ENCODE data around the gene VEGFC. TPM values are rescaled to one million over a fixed set of nuclear protein-coding genes. Genes with fewer than 3 reads are reported as not detected.

Gene VEGFC
- total RNA-seq, 1 experiment from 2014 or later = 15.7 TPM

DNA sequence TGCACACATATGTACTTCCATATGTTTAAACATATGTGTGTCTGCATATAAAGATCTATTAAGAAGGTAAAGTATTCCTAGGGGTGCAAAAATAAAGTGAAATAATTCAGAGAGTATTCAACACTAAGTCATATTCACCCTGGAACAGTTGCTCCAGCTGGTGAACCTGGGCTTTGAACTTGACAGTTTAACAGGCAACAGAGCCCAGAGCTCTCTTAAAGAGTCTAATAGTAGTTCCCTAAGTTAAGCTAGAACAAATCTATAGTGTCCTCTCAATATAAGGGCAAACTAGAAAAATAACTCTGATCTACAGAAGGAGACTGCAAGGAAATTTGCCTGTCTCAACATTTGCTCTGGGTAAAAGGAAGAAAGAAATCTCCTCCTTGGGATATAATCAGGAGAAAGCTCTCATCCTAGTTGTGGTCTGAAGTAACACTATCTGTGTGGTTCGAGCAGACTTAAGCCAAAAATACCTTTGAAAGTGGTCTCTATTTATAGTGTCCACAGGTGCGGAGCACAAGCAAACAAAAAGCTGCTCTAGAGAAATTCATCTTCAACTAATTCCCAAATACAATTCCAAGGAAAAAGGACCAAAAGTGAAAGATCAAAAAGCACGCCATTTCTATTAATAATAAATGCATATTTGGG is 29.9 kb downstream of the VEGFC start:
- Histone ChIP-seq H3K9me3 (ENCODE audit: control insufficient read depth, insufficient read depth, low read depth, low read length) (no peaks in the 10 kb centered on the region), H3K4me1 (ENCODE audit: control insufficient read depth, insufficient read depth, low read length) (peaks cover 7% of the 10 kb centered on the region), H3K4me3 (ENCODE audit: low read depth in 2 of 2, low read length in 2 of 2) (peak overlapping the region in 1 of 2 experiments; percentile 8; a peak in 1 of 4 replicates), H3K27ac (ENCODE audit: low read length) (no peak overlapping the region), H3K36me3 (ENCODE audit: control insufficient read depth, insufficient read depth, low read length) (no peaks in the 10 kb centered on the region), H3K27me3 (ENCODE audit: control insufficient read depth, insufficient read depth, low read length) (no peaks in the 10 kb centered on the region)
- ATAC-seq (no peak), DNase-seq (ENCODE audit: low read depth, low spot score) (no peak)
- intact Hi-C loops (cut with micrococcal nuclease; ENCODE audit: unreplicated experiment) = loop anchor here (5.0 kb wide), 1 partner anchor 385 kb away; no protein-coding TSS in a partner anchor
- ChIA-PET POLR2A (interaction anchor here (0.5 kb wide), 1 partner anchor 29 kb away, joined by 6 read pairs; no protein-coding TSS in a partner anchor), CTCF (no interaction called here)
- TF ChIP-seq SIN3A (IDR thresholded peaks at IDR 0.05; ENCODE audit: borderline replicate concordance, insufficient read depth, low read depth, low read length) = no peak
- in situ Hi-C loops (cut with HindIII; ENCODE audit: low pct_unique_long_range_greater_than_20kb, low sequenced_read_pairs) = no loop called here
- no TSS peak for BruUV-seq (replicated peaks)

GRCh38 chr4:176761872-176762271 is 30.9 kb downstream of the VEGFC start:
- intact Hi-C loops (cut with micrococcal nuclease; ENCODE audit: unreplicated experiment) = loop anchor here (5.0 kb wide), 1 partner anchor 385 kb away; no protein-coding TSS in a partner anchor
- DNase-seq (ENCODE audit: low read depth, low spot score) (no peak), ATAC-seq (peak; percentile 69)
- no TSS peak for BruUV-seq (replicated peaks)
- peak overlapping the region; percentile 34; the same call in 1 of the 2 replicates for H3K27ac ChIP-seq (ENCODE audit: low read length)
- POLR2A ChIA-PET = no interaction called here
- no peaks in the 10 kb centered on the region for H3K9me3 ChIP-seq (ENCODE audit: control insufficient read depth, insufficient read depth, low read depth, low read length)
- in situ Hi-C loops (cut with HindIII; ENCODE audit: low pct_unique_long_range_greater_than_20kb, low sequenced_read_pairs) = no loop called here
- no peaks in the 10 kb centered on the region for H3K27me3 ChIP-seq (ENCODE audit: control insufficient read depth, insufficient read depth, low read length)
- CTCF ChIA-PET = no interaction called here
- TF ChIP-seq TCF7L2 (IDR thresholded peaks at IDR 0.05; ENCODE audit: low read depth, low read length) (no peak), POLR2AphosphoS5 (IDR thresholded peaks at IDR 0.05; ENCODE audit: low read depth, low read length) (no peak), SIN3A (IDR thresholded peaks at IDR 0.05; ENCODE audit: borderline replicate concordance, insufficient read depth, low read depth, low read length) (no peak), CTCF (IDR thresholded peaks at IDR 0.05) (no peak), REST (IDR thresholded peaks at IDR 0.05; ENCODE audit: insufficient read depth in 1 of 2, low read depth in 2 of 2, low read length in 1 of 2) (no peak)
- no peaks in the 10 kb centered on the region for H3K36me3 ChIP-seq (ENCODE audit: control insufficient read depth, insufficient read depth, low read length)
- no peak overlapping the region for H3K4me3 ChIP-seq (ENCODE audit: low read depth in 2 of 2, low read length in 2 of 2)
- peaks cover 7% of the 10 kb centered on the region for H3K4me1 ChIP-seq (ENCODE audit: control insufficient read depth, insufficient read depth, low read length)

- no TSS peak for BruUV-seq (replicated peaks)
- DNase-seq (ENCODE audit: low read depth, low spot score) (no peak), ATAC-seq (no peak)
- Histone ChIP-seq H3K4me3 (ENCODE audit: low read depth in 2 of 2, low read length in 2 of 2) (no peak overlapping the region), H3K27ac (ENCODE audit: low read length) (no peak overlapping the region), H3K36me3 (ENCODE audit: control insufficient read depth, insufficient read depth, low read length) (no peaks in the 10 kb centered on the region), H3K27me3 (ENCODE audit: control insufficient read depth, insufficient read depth, low read length) (no peaks in the 10 kb centered on the region), H3K4me1 (ENCODE audit: control insufficient read depth, insufficient read depth, low read length) (peaks cover 7% of the 10 kb centered on the region), H3K9me3 (ENCODE audit: control insufficient read depth, insufficient read depth, low read depth, low read length) (no peaks in the 10 kb centered on the region)
- intact Hi-C loops (cut with micrococcal nuclease; ENCODE audit: unreplicated experiment) (loop anchor here (5.0 kb wide), 1 partner anchor 383 kb away; no protein-coding TSS in a partner anchor), in situ Hi-C loops (cut with HindIII; ENCODE audit: low pct_unique_long_range_greater_than_20kb, low sequenced_read_pairs) (no loop called here)
- TF ChIP-seq POLR2AphosphoS5 (IDR thresholded peaks at IDR 0.05; ENCODE audit: low read depth, low read length) (no peak), TCF7L2 (IDR thresholded peaks at IDR 0.05; ENCODE audit: low read depth, low read length) (no peak), REST (IDR thresholded peaks at IDR 0.05; ENCODE audit: insufficient read depth in 1 of 2, low read depth in 2 of 2, low read length in 1 of 2) (no peak), SIN3A (IDR thresholded peaks at IDR 0.05; ENCODE audit: borderline replicate concordance, insufficient read depth, low read depth, low read length) (no peak), CTCF (IDR thresholded peaks at IDR 0.05) (no peak)
- ChIA-PET CTCF (no interaction called here), POLR2A (interaction anchor here (0.7 kb wide), 1 partner anchor 806 kb away, joined by 3 read pairs; no protein-coding TSS in a partner anchor)
Observed at GRCh38 chr4:176760471-176760870, 32.3 kb downstream of the VEGFC start.
